HG02981 (cell line): ENCODE data around the gene SLC4A7.
A peak's percentile ranks its signal among the peaks of the same experiment; 100 is the strongest.

ENCODE experiments used
- ATAC-seq: cut with Tn5 transposase; IDR thresholded peaks from one replicate; pipeline ENCODE4 v1.9.1; 2021; ENCODE audit warnings: mild to moderate bottlenecking, moderate library complexity; ENCODE audit not compliant: unreplicated experiment

Gene SLC4A7

DNA sequence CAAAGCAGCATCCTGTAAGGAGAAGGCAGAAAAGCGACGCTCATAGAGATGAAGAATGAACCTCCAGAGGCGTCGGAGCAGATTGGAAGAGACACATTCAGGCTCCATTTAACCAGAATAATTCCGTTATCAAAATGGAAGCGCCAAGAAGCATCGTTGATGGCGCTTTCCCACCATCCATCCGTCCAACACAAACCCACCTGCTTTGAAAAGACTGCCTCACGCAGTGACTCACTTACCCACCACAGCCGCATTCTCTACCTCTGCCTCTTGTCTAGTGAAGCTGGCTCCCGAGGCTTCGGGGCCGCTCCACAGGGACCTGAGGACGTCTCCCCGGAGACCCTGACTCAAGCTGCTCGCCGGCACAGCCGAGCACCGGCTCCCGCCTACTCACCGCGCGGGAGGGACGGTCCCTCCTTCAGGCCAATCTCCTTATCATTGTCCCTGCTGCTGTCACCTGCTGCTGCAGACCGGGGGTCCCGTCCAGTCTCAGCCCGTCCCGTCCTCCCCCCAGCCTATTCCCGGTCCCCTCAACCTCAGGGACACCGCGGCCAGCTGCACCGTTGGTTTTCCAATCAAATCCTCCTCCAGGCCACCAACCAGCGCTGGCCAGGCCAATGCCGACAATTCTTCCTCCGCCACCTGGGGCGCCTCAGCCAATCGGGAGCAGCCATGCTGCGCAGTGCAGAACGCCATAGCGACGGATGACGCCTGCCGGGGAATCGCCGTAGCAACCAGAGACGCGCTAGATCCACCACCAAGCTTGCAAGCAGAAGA is 115.2 kb downstream of the SLC4A7 start, which contains the start of gene NEK10:
Gene NEK10 (minus strand): TSS at position 553 of the 777 bp plus-strand sequence. CDS start 16,501 bp downstream, outside the sequence.
- peak; percentile 100 for ATAC-seq

GRCh38 chr3:27366062-27366591 is 118.1 kb downstream of the SLC4A7 start:
- ATAC-seq: no peak

DNA sequence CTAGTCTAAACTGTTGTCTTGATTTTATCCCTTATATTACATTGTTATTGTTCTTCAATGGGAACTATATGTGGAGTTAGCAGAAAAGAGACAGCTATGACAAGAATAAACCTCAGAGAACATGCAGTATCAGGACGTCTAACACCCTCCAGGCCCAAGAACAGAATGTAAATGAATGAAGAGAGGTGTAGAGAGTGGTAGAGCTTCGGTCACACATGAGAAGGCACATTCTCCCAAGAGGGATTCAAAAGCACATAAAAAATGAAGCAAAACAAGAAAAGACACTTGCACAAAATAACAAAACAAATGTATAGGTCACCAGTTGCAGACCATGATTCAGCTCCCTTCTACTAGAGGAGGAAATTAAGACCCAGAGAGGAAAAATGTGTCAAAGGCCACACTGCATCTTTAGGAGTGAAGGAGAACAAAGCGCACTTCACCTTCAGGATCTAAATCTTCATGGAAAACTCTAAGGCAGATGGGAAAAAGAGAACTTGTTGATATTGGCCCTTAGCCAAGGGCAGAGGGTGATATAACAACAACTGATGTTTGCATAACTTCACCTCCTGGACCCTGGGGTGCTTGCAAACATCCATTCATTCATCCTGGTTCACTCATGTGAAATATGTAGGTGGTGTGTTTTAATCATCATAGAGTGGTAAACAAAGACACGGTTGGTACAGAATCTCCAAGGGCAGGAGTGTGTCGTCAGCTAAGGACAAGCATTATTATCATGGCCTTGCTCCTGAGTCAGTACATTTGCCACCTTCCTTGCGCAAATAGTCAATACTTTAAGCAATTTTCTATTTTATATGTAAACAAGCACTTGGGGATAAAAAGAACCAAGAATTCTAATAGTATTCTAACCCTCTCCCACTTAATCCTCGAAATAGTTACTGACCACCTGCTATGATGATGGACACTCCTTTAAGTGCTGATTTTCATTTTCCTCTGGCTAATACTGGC is 123.8 kb downstream of the SLC4A7 start:
- peak; percentile 43 for ATAC-seq

- ATAC-seq: no peak
Observed at GRCh38 chr3:27358372-27358771, 125.8 kb downstream of the SLC4A7 start.

- peak; percentile 85 for ATAC-seq
Observed at GRCh38 chr3:27357665-27358258, 126.4 kb downstream of the SLC4A7 start.

- no peak for ATAC-seq
Observed at GRCh38 chr3:27356976-27357375, 127.2 kb downstream of the SLC4A7 start.

GRCh38 chr3:27354588-27355203 is 129.5 kb downstream of the SLC4A7 start:
- no peak for ATAC-seq

DNA sequence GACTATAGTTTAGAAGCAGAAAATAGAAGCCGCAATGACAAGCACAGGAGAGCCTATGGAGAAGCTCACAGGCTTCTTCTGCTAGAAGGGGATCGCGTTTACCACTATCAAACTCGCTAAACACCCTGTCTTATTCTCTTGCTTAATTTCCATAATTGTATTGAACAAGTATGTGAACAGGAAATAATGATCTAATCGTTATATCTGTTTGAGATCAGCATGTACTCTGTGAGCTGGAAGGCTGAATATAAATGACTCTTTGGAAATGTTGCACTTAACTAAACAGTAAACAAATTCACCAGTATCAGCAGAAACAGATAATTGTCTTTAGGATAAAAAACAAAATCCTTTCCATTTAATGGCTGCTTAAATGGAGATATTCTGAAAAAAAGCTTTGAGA is 130.0 kb downstream of the SLC4A7 start:
- no peak for ATAC-seq

GRCh38 chr3:27353221-27353620 is 131.0 kb downstream of the SLC4A7 start:
- ATAC-seq: no peak

DNA sequence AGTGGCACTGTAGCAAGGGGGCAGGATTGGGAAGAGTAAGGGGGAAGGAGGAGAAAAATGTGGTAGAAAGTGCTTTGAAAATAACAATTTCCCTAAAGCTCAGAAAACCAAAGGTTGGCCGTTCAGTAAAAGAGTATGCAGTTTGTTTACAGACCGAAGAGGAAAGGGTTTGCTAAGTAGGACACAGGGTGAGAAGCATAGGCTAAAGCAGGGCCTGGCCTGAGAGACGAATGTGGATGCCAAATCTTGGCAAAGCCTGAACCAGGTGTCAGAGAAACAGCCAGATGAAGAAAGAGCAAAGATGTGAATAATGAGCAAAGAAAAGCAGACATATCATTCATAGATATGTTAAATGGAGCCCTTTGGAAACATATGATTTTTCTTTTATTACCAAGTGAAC is 132.1 kb downstream of the SLC4A7 start:
- ATAC-seq: no peak

GRCh38 chr3:27349832-27350231 is 134.4 kb downstream of the SLC4A7 start:
- ATAC-seq: no peak

- ATAC-seq: no peak
Observed at GRCh38 chr3:27345959-27346865, 138.0 kb downstream of the SLC4A7 start.

DNA sequence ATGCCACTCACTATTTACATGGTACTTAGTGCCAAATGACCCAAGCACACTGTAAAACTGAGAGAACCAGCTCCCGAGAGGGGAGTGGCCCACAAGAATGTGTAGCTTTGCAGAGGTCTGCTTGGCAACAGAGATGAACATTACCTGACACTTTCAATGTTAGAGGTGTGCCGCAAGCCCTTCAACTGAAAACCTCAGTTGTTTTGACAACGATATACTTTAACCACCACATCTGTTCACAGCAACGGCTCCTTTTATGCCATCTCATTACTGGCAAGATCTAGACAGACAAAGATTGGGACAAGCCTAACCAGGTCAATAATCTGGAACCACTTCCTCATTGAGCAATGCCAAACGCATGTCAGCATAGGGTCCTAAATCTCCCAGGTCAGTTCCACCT is 138.7 kb downstream of the SLC4A7 start:
- ATAC-seq: peak; percentile 81

GRCh38 chr3:27345045-27345444 is 139.1 kb downstream of the SLC4A7 start:
- ATAC-seq: no peak

DNA sequence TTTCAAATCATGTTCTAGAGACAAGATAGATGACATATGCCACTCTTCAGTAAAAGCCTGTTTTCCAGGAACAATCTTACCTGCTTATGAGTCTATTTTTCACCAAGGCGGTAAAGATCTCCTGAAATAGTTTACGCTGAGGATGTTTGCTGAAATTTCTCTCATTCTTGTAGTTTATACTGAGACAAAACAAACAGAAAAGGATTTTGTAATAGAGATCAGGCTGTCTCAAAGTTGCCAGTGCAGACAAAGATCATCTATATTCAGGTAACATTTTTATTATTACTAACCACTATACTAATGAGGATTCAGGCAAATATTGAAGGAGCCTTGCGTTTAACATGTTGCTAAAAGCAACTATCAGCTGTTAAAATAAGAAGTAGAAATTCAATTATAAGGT is 140.0 kb downstream of the SLC4A7 start:
- no peak for ATAC-seq

DNA sequence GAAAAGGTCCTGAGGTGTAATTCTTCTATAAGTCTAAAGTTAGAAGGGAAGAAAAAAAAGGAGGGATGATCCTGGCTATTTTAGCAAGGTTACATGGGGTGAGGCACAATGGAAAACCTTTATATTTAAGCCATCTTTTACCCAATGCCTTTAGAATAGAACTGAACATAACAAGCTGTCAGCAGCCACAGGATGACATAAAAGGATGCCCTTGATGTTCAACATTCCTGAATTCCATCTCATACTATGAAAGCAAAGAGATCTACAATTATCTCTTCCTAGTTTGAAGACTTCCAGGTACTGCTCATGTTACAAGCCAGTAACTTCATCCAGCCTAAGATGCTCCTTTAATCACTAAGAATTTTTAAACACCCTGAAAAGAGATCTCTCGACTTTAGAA is 141.9 kb downstream of the SLC4A7 start:
- no peak for ATAC-seq

GRCh38 chr3:27340534-27340933 is 143.7 kb downstream of the SLC4A7 start:
- peak; percentile 57 for ATAC-seq

- ATAC-seq: no peak
Observed at GRCh38 chr3:27335571-27335970, 148.6 kb downstream of the SLC4A7 start.

GRCh38 chr3:27333843-27334242 is 150.3 kb downstream of the SLC4A7 start:
- no peak for ATAC-seq
